GM12801 (cell line): ENCODE results near the gene IFT122.

Experiments
- TF ChIP-seq, protein P1 (sequence below): IDR thresholded peaks from one replicate; pipeline ENCODE4 v1.5.1; 2011; ENCODE audit warnings: control low read depth; ENCODE audit not compliant: insufficient read length; ENCODE audit errors: extremely low read depth

Gene IFT122

DNA sequence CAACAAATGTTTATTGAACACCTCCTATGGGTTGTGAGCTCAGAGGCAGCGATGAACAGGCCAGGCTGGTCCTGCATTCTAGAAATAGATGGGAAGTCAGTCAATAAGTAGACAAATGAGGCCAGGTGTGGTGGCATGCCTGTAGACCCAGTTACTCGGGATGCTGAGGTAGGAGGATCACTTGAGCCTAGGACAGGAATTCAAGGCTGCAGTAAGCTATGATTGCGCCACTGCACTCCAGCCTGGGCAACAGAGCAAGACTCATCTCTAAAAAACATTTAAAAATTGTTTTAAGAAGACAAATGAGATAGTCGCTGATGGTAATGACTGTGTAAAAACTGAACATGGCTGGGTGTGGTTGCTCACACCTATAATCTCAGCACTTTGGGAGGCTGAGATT lies 84.1 kb downstream of the IFT122 start:
- TF ChIP-seq, protein P1, sequence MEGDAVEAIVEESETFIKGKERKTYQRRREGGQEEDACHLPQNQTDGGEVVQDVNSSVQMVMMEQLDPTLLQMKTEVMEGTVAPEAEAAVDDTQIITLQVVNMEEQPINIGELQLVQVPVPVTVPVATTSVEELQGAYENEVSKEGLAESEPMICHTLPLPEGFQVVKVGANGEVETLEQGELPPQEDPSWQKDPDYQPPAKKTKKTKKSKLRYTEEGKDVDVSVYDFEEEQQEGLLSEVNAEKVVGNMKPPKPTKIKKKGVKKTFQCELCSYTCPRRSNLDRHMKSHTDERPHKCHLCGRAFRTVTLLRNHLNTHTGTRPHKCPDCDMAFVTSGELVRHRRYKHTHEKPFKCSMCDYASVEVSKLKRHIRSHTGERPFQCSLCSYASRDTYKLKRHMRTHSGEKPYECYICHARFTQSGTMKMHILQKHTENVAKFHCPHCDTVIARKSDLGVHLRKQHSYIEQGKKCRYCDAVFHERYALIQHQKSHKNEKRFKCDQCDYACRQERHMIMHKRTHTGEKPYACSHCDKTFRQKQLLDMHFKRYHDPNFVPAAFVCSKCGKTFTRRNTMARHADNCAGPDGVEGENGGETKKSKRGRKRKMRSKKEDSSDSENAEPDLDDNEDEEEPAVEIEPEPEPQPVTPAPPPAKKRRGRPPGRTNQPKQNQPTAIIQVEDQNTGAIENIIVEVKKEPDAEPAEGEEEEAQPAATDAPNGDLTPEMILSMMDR, result no peak

DNA sequence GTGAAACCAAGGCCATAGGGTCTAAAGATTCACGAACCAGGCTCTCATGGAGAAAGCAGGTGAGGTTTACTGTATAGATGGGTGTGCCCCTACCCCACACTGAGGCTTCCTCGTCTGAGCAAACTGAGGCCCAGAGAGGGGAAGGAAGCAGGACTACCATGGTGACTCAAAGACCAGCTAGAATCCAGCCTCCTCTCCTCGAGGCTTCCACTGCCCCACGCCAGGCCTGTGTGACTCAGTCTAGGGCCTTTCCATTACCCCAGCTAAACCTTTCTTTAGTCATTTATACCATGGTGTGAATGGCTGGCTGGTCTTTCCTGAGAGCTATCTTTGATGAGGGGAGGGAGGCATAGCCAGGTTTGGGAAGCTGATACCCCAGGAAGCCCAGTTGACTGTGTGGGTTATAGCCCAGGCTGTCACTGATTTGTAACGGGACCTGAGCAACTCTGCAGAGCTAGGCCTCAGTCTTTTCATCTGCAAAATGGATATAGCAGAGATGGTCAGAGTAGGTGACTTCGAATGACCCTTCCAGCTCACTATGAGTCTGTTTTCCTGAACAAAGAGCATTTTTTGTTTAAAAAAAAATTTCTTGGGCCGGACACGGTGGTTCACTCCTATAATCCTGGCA lies 85.4 kb downstream of the IFT122 start:
- TF ChIP-seq, protein P1, result no peak

DNA sequence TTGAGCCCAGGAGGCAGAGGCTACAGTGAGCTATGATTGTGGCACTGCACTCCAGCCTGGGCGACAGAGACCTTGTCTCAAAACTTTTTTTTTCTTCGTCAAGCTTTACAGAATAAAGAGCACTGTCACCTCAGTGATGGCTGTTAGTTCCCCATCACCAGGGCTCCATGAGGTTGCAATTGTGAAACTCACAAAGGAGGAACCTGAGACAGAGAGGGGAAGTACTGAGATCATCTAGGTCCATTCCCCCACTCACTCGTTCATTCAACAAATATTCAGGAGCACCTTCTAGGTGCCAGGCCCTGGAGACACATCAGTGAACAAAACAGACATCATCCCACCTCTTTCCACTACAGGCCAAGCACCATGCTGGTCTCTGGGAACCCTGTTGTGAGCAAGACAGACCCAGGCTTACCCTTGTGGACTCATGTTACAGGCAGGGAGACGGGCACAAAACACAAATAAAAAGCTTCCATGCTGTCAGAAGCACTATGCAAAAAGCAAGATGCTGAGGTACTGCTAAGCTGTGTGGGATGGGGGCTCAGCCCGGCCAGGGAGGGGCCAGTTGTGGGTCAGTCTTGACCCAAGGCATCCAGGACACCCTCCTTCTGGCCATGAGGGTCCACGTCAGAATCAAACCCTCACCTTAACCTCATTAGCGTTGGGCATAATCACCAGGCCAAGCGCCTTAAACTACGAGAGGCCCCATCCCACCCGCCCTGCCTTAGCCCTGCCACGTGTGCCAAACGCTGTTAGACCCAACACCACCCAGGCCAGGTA lies 86.3 kb downstream of the IFT122 start:
- TF ChIP-seq, protein P1, result no peak

DNA sequence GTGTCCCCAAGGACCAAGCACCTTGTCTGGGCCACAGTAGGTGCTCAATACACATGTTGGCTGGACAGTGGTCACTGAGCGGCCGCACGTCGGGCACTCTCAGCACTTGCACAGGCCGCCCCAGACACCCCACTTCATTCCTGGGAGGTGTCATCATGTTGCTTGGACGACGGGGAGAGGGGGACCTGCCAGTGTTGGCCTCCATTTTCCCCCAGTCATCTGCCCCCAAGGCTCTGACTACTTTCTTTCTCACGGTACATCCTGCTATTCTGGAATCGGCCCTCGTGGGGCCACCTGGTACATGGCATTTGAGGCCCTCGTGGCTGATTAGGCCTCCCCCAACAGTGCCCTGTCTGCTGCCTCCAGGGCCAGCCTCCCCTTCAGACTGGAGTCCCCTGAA lies 87.2 kb downstream of the IFT122 start:
- TF ChIP-seq, protein P1, result no peak

DNA sequence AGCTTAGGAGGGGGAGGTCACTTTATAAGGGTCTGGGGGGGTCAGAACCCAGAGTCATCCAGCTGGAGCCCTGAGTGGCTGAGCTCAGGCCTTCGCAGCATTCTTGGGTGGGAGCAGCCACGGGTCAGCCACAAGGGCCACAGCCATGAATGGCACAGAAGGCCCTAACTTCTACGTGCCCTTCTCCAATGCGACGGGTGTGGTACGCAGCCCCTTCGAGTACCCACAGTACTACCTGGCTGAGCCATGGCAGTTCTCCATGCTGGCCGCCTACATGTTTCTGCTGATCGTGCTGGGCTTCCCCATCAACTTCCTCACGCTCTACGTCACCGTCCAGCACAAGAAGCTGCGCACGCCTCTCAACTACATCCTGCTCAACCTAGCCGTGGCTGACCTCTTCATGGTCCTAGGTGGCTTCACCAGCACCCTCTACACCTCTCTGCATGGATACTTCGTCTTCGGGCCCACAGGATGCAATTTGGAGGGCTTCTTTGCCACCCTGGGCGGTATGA lies 88.6 kb downstream of the IFT122 start, which contains the start of gene RHO:
Gene RHO, plus strand, starts transcription at position 51 of the 512 bp plus-strand sequence. Its CDS starts 95 bp downstream, at position 146.
- TF ChIP-seq, protein P1, result no peak

DNA sequence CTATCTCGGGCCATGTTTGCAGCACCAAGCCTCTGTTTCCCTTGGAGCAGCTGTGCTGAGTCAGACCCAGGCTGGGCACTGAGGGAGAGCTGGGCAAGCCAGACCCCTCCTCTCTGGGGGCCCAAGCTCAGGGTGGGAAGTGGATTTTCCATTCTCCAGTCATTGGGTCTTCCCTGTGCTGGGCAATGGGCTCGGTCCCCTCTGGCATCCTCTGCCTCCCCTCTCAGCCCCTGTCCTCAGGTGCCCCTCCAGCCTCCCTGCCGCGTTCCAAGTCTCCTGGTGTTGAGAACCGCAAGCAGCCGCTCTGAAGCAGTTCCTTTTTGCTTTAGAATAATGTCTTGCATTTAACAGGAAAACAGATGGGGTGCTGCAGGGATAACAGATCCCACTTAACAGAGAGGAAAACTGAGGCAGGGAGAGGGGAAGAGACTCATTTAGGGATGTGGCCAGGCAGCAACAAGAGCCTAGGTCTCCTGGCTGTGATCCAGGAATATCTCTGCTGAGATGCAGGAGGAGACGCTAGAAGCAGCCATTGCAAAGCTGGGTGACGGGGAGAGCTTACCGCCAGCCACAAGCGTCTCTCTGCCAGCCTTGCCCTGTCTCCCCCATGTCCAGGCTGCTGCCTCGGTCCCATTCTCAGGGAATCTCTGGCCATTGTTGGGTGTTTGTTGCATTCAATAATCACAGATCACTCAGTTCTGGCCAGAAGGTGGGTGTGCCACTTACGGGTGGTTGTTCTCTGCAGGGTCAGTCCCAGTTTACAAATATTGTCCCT lies 89.6 kb downstream of the IFT122 start:
- TF ChIP-seq, protein P1, result no peak

DNA sequence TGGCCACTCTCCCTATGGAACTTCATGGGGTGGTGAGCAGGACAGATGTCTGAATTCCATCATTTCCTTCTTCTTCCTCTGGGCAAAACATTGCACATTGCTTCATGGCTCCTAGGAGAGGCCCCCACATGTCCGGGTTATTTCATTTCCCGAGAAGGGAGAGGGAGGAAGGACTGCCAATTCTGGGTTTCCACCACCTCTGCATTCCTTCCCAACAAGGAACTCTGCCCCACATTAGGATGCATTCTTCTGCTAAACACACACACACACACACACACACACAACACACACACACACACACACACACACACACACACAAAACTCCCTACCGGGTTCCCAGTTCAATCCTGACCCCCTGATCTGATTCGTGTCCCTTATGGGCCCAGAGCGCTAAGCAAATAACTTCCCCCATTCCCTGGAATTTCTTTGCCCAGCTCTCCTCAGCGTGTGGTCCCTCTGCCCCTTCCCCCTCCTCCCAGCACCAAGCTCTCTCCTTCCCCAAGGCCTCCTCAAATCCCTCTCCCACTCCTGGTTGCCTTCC lies 90.3 kb downstream of the IFT122 start:
- TF ChIP-seq, protein P1, result no peak
